ENCODE data around the gene SLC38A6. TPM values are rescaled to one million over a fixed set of nuclear protein-coding genes. Genes with fewer than 3 reads are reported as not detected.
A peak's percentile ranks its signal among the peaks of the same experiment; 100 is the strongest.

Gene SLC38A6
- total RNA-seq, 3 donors from 2014 or later (not counting 1 experiment from before 2014, with no cell fraction given): 7.1 to 11.0 (median 8.8) TPM

- H3K27ac ChIP-seq (ENCODE audit: low read length): no peak overlapping the region
- no peaks in the 10 kb centered on the region for H3K9me3 Mint-ChIP-seq
- H3K4me3 ChIP-seq (ENCODE audit: low read length): no peak overlapping the region
- no peaks in the 10 kb centered on the region for H3K9me3 ChIP-seq (ENCODE audit: control insufficient read depth, insufficient read depth, low read length)
- no peaks in the 10 kb centered on the region for H3K4me1 ChIP-seq (ENCODE audit: control insufficient read depth, insufficient read depth, low read length)
- no peaks in the 10 kb centered on the region for H3K27me3 Mint-ChIP-seq (ENCODE audit: low read depth in 2 of 2)
- ATAC-seq: no peak
- H3K36me3 ChIP-seq (ENCODE audit: control insufficient read depth, insufficient read depth, low read length): no peaks in the 10 kb centered on the region
- no peak for DNase-seq
- H3K36me3 Mint-ChIP-seq: no peaks in the 10 kb centered on the region
- no peak overlapping the region for H3K4me3 Mint-ChIP-seq
- intact Hi-C loops (cut with micrococcal nuclease): no loop called here
- no peak overlapping the region for H3K27ac Mint-ChIP-seq
- WGBS (ENCODE audit: insufficient coverage): 97% methylated on average over 3 of the region's 3 CpGs
- no peaks in the 10 kb centered on the region for H3K4me1 Mint-ChIP-seq
- no peaks in the 10 kb centered on the region for H3K27me3 ChIP-seq (ENCODE audit: control insufficient read depth, insufficient read depth, low read length)
- no peak for TF ChIP-seq CTCF (IDR thresholded peaks at IDR 0.05)
These were observed 8.0 kb upstream of the SLC38A6 start for GRCh38 chr14:60973070-60973469.

GRCh38 chr14:60974090-60974651, 6.9 kb upstream of the SLC38A6 start:
- WGBS (ENCODE audit: insufficient coverage): 96% methylated on average over 6 of the region's 6 CpGs
- Mint-ChIP-seq H3K36me3 (no peaks in the 10 kb centered on the region), H3K27me3 (ENCODE audit: low read depth in 2 of 2) (no peaks in the 10 kb centered on the region), H3K4me3 (no peak overlapping the region), H3K4me1 (no peaks in the 10 kb centered on the region), H3K27ac (no peak overlapping the region), H3K9me3 (no peaks in the 10 kb centered on the region)
- intact Hi-C loops (cut with micrococcal nuclease): no loop called here
- H3K27ac ChIP-seq (ENCODE audit: low read length): no peak overlapping the region
- no peak for ATAC-seq
- no peaks in the 10 kb centered on the region for H3K36me3 ChIP-seq (ENCODE audit: control insufficient read depth, insufficient read depth, low read length)
- H3K9me3 ChIP-seq (ENCODE audit: control insufficient read depth, insufficient read depth, low read length): no peaks in the 10 kb centered on the region
- TF ChIP-seq CTCF (IDR thresholded peaks at IDR 0.05): no peak
- no peaks in the 10 kb centered on the region for H3K27me3 ChIP-seq (ENCODE audit: control insufficient read depth, insufficient read depth, low read length)
- DNase-seq: no peak
- no peak overlapping the region for H3K4me3 ChIP-seq (ENCODE audit: low read length)
- no peaks in the 10 kb centered on the region for H3K4me1 ChIP-seq (ENCODE audit: control insufficient read depth, insufficient read depth, low read length)

GRCh38 chr14:60975551-60975950, 5.5 kb upstream of the SLC38A6 start:
- TF ChIP-seq CTCF (IDR thresholded peaks at IDR 0.05): no peak
- Histone ChIP-seq H3K27ac (ENCODE audit: low read length) (no peak overlapping the region), H3K27me3 (ENCODE audit: control insufficient read depth, insufficient read depth, low read length) (no peaks in the 10 kb centered on the region), H3K4me1 (ENCODE audit: control insufficient read depth, insufficient read depth, low read length) (peaks cover 2% of the 10 kb centered on the region), H3K36me3 (ENCODE audit: control insufficient read depth, insufficient read depth, low read length) (no peaks in the 10 kb centered on the region), H3K9me3 (ENCODE audit: control insufficient read depth, insufficient read depth, low read length) (no peaks in the 10 kb centered on the region), H3K4me3 (ENCODE audit: low read length) (no peak overlapping the region)
- WGBS (ENCODE audit: insufficient coverage): 75% methylated on average over 2 of the region's 2 CpGs
- ATAC-seq (no peak), DNase-seq (no peak)
- intact Hi-C loops (cut with micrococcal nuclease): no loop called here
- H3K4me1 Mint-ChIP-seq: no peaks in the 10 kb centered on the region
- H3K27me3 Mint-ChIP-seq (ENCODE audit: low read depth in 2 of 2): no peaks in the 10 kb centered on the region
- no peak overlapping the region for H3K27ac Mint-ChIP-seq
- H3K9me3 Mint-ChIP-seq: no peaks in the 10 kb centered on the region
- no peak overlapping the region for H3K4me3 Mint-ChIP-seq
- no peaks in the 10 kb centered on the region for H3K36me3 Mint-ChIP-seq

GRCh38 chr14:60977847-60978246, 3.2 kb upstream of the SLC38A6 start:
- no peak overlapping the region for H3K27ac ChIP-seq (ENCODE audit: low read length)
- ATAC-seq (no peak), DNase-seq (no peak)
- H3K36me3 ChIP-seq (ENCODE audit: control insufficient read depth, insufficient read depth, low read length): no peaks in the 10 kb centered on the region
- Mint-ChIP-seq H3K36me3 (no peaks in the 10 kb centered on the region), H3K27me3 (ENCODE audit: low read depth in 2 of 2) (no peaks in the 10 kb centered on the region), H3K9me3 (no peaks in the 10 kb centered on the region), H3K27ac (peak overlapping the region; percentile 9 to 44), H3K4me3 (no peak overlapping the region), H3K4me1 (peaks cover 0 to 3% of the 10 kb centered on the region in 2 donors)
- TF ChIP-seq CTCF (IDR thresholded peaks at IDR 0.05): no peak
- H3K9me3 ChIP-seq (ENCODE audit: control insufficient read depth, insufficient read depth, low read length): no peaks in the 10 kb centered on the region
- intact Hi-C loops (cut with micrococcal nuclease): no loop called here
- H3K4me1 ChIP-seq (ENCODE audit: control insufficient read depth, insufficient read depth, low read length): peaks cover 12% of the 10 kb centered on the region
- H3K4me3 ChIP-seq (ENCODE audit: low read length): no peak overlapping the region
- H3K27me3 ChIP-seq (ENCODE audit: control insufficient read depth, insufficient read depth, low read length): no peaks in the 10 kb centered on the region
- 89% methylated on average over 1 of the region's 2 CpGs for WGBS (ENCODE audit: insufficient coverage)
